HCT116 (cell line): ENCODE results near the gene LYSMD1. TPM values are rescaled to one million over a fixed set of nuclear protein-coding genes. Genes with fewer than 3 reads are reported as not detected.

ENCODE experiments used
- ATAC-seq: fragments of 200-7000 bp; cut with Tn5 transposase; 2 replicates; pipeline ENCODE4 v1.9.1; 2020; ENCODE audit warnings: mild to moderate bottlenecking, moderate library complexity
- BruUV-seq: library from RNA; stranded (reverse); fragments of 400-500 nt; replicated peaks from 2 replicates; lab custom pipeline; 2021; lab: Mats Ljungman, UMichigan
- CTCF ChIA-PET: fragments of 300-600 bp; sonication (Branson Sonifier 250); formaldehyde crosslinking; loops from one replicate; lab custom pipeline; 2021; ENCODE audit warnings: antibody characterized with exemption; lab: Charles Lee
- POLR2A ChIA-PET: fragments of 300-600, 350-600 bp; sonication (Branson Sonifier 250); formaldehyde crosslinking; loops from one replicate; lab custom pipeline; 2021; ENCODE audit warnings: antibody characterized with exemption; lab: Charles Lee
- RAD21 ChIA-PET, 2 experiments: fragments of 300-600 bp; sonication (Branson Sonifier 250); formaldehyde crosslinking; loops; one replicate each; lab custom pipeline; 2023; ENCODE audit warnings: low total read pairs in 2 of 2; ENCODE audit not compliant: uncharacterized antibody in 2 of 2, unreplicated experiment in 2 of 2, low non-redundant PET in 1 of 2; lab: Charles Lee
- DNase-seq: peaks from one replicate; pipeline ENCODE4 v3.0.0-alpha.2; 2010; ENCODE audit warnings: low read depth, low spot score
- H2AFZ ChIP-seq: fragments of 200-600 bp; shearing (Covaris generic), sonication (generic); 2 replicates; pipeline ENCODE4 v1.6.1; 2017; ENCODE audit warnings: low read depth, mixed run types, mixed read lengths, antibody characterized with exemption, low read length; ENCODE audit not compliant: poor library complexity, severe bottlenecking
- H3K27ac ChIP-seq: 2 replicates; pipeline ENCODE4 v1.5.1; 2012; ENCODE audit warnings: low read depth, low read length
- H3K27me3 ChIP-seq: fragments of 200-600 bp; sonication (generic); 2 replicates; pipeline ENCODE4 v1.6.1; 2016; ENCODE audit warnings: mixed run types, low read length, mixed read lengths; ENCODE audit not compliant: insufficient read depth
- H3K36me3 ChIP-seq, 2 experiments: fragments of 200-500 bp in 1 of 2; fragments of 200-600 bp in 1 of 2; sonication (Bioruptor generic) in 1 of 2; sonication (generic) in 1 of 2; 2 replicates each; pipeline versions ENCODE4 v1.5.1 to v1.6.1; 2014 to 2016; ENCODE audit warnings: low read length in 2 of 2, inconsistent platforms in 1 of 2, mixed read lengths in 1 of 2, mixed run types in 1 of 2; ENCODE audit not compliant: insufficient read depth in 2 of 2, control insufficient read depth in 1 of 2
- H3K4me1 ChIP-seq, 2 experiments: fragments of 200-600 bp in 1 of 2; sonication (generic) in 1 of 2; 2 replicates each; pipeline versions ENCODE4 v1.5.1 to v1.6.1; 2012 to 2017; ENCODE audit warnings: low read length in 2 of 2, inconsistent platforms in 1 of 2, mild to moderate bottlenecking in 1 of 2, mixed read lengths in 1 of 2, mixed run types in 1 of 2, moderate library complexity in 1 of 2; ENCODE audit not compliant: insufficient read depth in 2 of 2, control insufficient read depth in 1 of 2
- H3K4me2 ChIP-seq: fragments of 200-600 bp; sonication (generic); 2 replicates; pipeline ENCODE4 v1.6.1; 2017; ENCODE audit warnings: mixed run types, low read length, mixed read lengths
- H3K4me3 ChIP-seq, 2 experiments: fragments of 200-600 bp in 1 of 2; sonication (generic) in 1 of 2; replicated peaks in 1 of 2; 2 replicates each; pipeline ENCODE4 v1.5.1; 2011 to 2016; ENCODE audit warnings: low read length in 2 of 2, control low read depth in 1 of 2, low read depth in 1 of 2, mild to moderate bottlenecking in 1 of 2, mixed read lengths in 1 of 2, mixed run types in 1 of 2
- H3K79me2 ChIP-seq: fragments of 200-600 bp; sonication (generic); 2 replicates; pipeline ENCODE4 v1.6.1; 2017; ENCODE audit warnings: mild to moderate bottlenecking, mixed run types, low read length, moderate library complexity, mixed read lengths; ENCODE audit not compliant: insufficient read depth
- H3K9ac ChIP-seq: fragments of 200-600 bp; sonication (generic); 2 replicates; pipeline ENCODE4 v1.6.1; 2016; ENCODE audit warnings: low read length, mixed read lengths
- H3K9me2 ChIP-seq: fragments of 200-600 bp; sonication (generic), shearing (Covaris generic); 2 replicates; pipeline ENCODE4 v1.6.1; 2017; ENCODE audit warnings: mixed run types, mild to moderate bottlenecking, moderate library complexity; ENCODE audit not compliant: insufficient read depth
- H3K9me3 ChIP-seq, 2 experiments: fragments of 200-500 bp in 1 of 2; fragments of 200-600 bp in 1 of 2; sonication (Bioruptor generic) in 1 of 2; sonication (generic) in 1 of 2; 2 replicates each; pipeline ENCODE4 v1.6.1; 2014 to 2017; ENCODE audit warnings: low read length in 2 of 2, mixed read lengths in 2 of 2, inconsistent platforms in 1 of 2, low read depth in 1 of 2, mild to moderate bottlenecking in 1 of 2, mixed run types in 1 of 2, moderate library complexity in 1 of 2; ENCODE audit not compliant: control insufficient read depth in 1 of 2, insufficient read depth in 1 of 2
- H4K20me1 ChIP-seq: fragments of 200-600 bp; sonication (generic), shearing (Covaris generic); 2 replicates; pipeline ENCODE4 v1.6.1; 2017; ENCODE audit warnings: mixed run types, mild to moderate bottlenecking, moderate library complexity; ENCODE audit not compliant: insufficient read depth
- ATF3 ChIP-seq: IDR thresholded peaks from 2 replicates; pipeline ENCODE4 v1.6.1; 2012
- CBX3 ChIP-seq: IDR thresholded peaks from 2 replicates; pipeline ENCODE4 v1.6.1; 2012; ENCODE audit warnings: low read depth
- CEBPB ChIP-seq: IDR thresholded peaks from 2 replicates; pipeline ENCODE4 v1.6.1; 2012; ENCODE audit warnings: low read depth
- EGR1 ChIP-seq: IDR thresholded peaks from 2 replicates; pipeline ENCODE4 v1.6.1; 2012; ENCODE audit warnings: low read depth
- ELF1 ChIP-seq: IDR thresholded peaks from 2 replicates; pipeline ENCODE4 v1.6.1; 2012; ENCODE audit warnings: low read depth, borderline replicate concordance
- EZH2 ChIP-seq: fragments of 200-600 bp; sonication (generic); IDR thresholded peaks from 2 replicates; pipeline ENCODE4 v1.6.1; 2017; ENCODE audit warnings: antibody characterized with exemption, mixed run types
- JUND ChIP-seq: IDR thresholded peaks from 2 replicates; pipeline ENCODE4 v1.6.1; 2012
- POLR2AphosphoS5 ChIP-seq: IDR thresholded peaks from 2 replicates; pipeline ENCODE4 v1.6.1; 2011; ENCODE audit warnings: mild to moderate bottlenecking, low read depth, low read length, moderate library complexity
- SIN3A ChIP-seq: IDR thresholded peaks from 2 replicates; pipeline ENCODE4 v1.6.1; 2012; ENCODE audit warnings: low read depth
- YY1 ChIP-seq: IDR thresholded peaks from 2 replicates; pipeline ENCODE4 v1.6.1; 2011; ENCODE audit warnings: low read length, low read depth, moderate library complexity, mild to moderate bottlenecking; ENCODE audit not compliant: insufficient replicate concordance; ENCODE audit errors: extremely low read depth
- ZBTB33 ChIP-seq: IDR thresholded peaks from 2 replicates; pipeline ENCODE4 v1.6.1; 2011; ENCODE audit warnings: mild to moderate bottlenecking, low read length, moderate library complexity; ENCODE audit not compliant: insufficient replicate concordance; ENCODE audit errors: extremely low read depth
- intact Hi-C: fragments of 100-400 bp; cut with micrococcal nuclease; formaldehyde crosslinking; loops from 2 replicates; pipeline ENCODE4 v1.10.0; 2022
- total RNA-seq: library from RNA; stranded (reverse); gene quantifications from one replicate; pipeline ENCODE4 v1.2.1, GENCODE V29; 2021; ENCODE audit not compliant: unreplicated experiment
- TF ChIP-seq, protein P1 (sequence below): IDR thresholded peaks from 2 replicates; pipeline ENCODE4 v1.6.1; 2012; ENCODE audit warnings: low read depth
- TF ChIP-seq, protein P2 (sequence below), 3 experiments: fragments of 200-600 bp in 1 of 3; sonication (generic) in 1 of 3; IDR thresholded peaks in 2 of 3; conservative IDR thresholded peaks in 1 of 3; 2 replicates each; pipeline ENCODE4 v1.5.1; 2012 to 2017; ENCODE audit warnings: low read depth in 2 of 3, low read length in 2 of 3, antibody characterized with exemption in 1 of 3, borderline replicate concordance in 1 of 3, control low read depth in 1 of 3, mild to moderate bottlenecking in 1 of 3, mixed read lengths in 1 of 3, mixed run types in 1 of 3, moderate library complexity in 1 of 3; ENCODE audit not compliant: insufficient read depth in 1 of 3

LYSMD1 gene
- total RNA-seq, 1 experiment from 2014 or later, result 5.0 TPM

GRCh38 chr1:151187205-151187604 lies 21.5 kb upstream of the LYSMD1 start:
- H3K9me3 ChIP-seq, result no peaks in the 10 kb centered on the region
- H3K27ac ChIP-seq, result no peak overlapping the region
- no TSS peak for BruUV-seq
- H3K9me2 ChIP-seq, result no peaks in the 10 kb centered on the region
- no peaks in the 10 kb centered on the region for H4K20me1 ChIP-seq
- DNase-seq (no peak), ATAC-seq (no peak)
- no peak for TF ChIP-seq EZH2
- 0 out of 2 replicates have a peak, but pooled peaks have one; percentile 5 for TF ChIP-seq CEBPB
- H3K36me3 ChIP-seq, result peaks cover 25 to 27% of the 10 kb centered on the region in 2 experiments; a peak in 3 of 4 replicates
- ChIA-PET POLR2A (no interaction called here), RAD21 (no interaction called here), CTCF (no interaction called here)
- H3K4me3 ChIP-seq, result no peak overlapping the region
- H3K27me3 ChIP-seq, result no peaks in the 10 kb centered on the region
- H2AFZ ChIP-seq, result no peak overlapping the region
- no peak overlapping the region for H3K9ac ChIP-seq
- H3K4me1 ChIP-seq, result peaks cover 8 to 16% of the 10 kb centered on the region in 2 experiments
- no peak overlapping the region for H3K4me2 ChIP-seq
- peaks cover 43% of the 10 kb centered on the region for H3K79me2 ChIP-seq
- intact Hi-C loops, result no loop called here

- H3K27ac ChIP-seq, result no peak overlapping the region
- peaks cover 4 to 10% of the 10 kb centered on the region in 2 experiments; a peak in 3 of 4 replicates for H3K4me1 ChIP-seq
- no peak overlapping the region for H3K4me2 ChIP-seq
- ATAC-seq (no peak), DNase-seq (no peak)
- BruUV-seq, result no TSS peak
- no peaks in the 10 kb centered on the region for H3K9me2 ChIP-seq
- H3K9ac ChIP-seq, result no peak overlapping the region
- no peak overlapping the region for H2AFZ ChIP-seq
- ChIA-PET CTCF (no interaction called here), RAD21 (no interaction called here), POLR2A (no interaction called here)
- peaks cover 35 to 36% of the 10 kb centered on the region in 2 experiments; a peak in 3 of 4 replicates for H3K36me3 ChIP-seq
- no peak overlapping the region for H3K4me3 ChIP-seq
- no peaks in the 10 kb centered on the region for H3K27me3 ChIP-seq
- H4K20me1 ChIP-seq, result no peaks in the 10 kb centered on the region
- H3K79me2 ChIP-seq, result peaks cover 32% of the 10 kb centered on the region
- no peaks in the 10 kb centered on the region for H3K9me3 ChIP-seq
- intact Hi-C loops, result no loop called here
- TF ChIP-seq YY1 (no peak), POLR2AphosphoS5 (no peak), ATF3 (no peak), CBX3 (no peak), ELF1 (no peak), SIN3A (no peak), EGR1 (no peak), ZBTB33 (no peak), JUND (no peak)
- TF ChIP-seq, protein P1, sequence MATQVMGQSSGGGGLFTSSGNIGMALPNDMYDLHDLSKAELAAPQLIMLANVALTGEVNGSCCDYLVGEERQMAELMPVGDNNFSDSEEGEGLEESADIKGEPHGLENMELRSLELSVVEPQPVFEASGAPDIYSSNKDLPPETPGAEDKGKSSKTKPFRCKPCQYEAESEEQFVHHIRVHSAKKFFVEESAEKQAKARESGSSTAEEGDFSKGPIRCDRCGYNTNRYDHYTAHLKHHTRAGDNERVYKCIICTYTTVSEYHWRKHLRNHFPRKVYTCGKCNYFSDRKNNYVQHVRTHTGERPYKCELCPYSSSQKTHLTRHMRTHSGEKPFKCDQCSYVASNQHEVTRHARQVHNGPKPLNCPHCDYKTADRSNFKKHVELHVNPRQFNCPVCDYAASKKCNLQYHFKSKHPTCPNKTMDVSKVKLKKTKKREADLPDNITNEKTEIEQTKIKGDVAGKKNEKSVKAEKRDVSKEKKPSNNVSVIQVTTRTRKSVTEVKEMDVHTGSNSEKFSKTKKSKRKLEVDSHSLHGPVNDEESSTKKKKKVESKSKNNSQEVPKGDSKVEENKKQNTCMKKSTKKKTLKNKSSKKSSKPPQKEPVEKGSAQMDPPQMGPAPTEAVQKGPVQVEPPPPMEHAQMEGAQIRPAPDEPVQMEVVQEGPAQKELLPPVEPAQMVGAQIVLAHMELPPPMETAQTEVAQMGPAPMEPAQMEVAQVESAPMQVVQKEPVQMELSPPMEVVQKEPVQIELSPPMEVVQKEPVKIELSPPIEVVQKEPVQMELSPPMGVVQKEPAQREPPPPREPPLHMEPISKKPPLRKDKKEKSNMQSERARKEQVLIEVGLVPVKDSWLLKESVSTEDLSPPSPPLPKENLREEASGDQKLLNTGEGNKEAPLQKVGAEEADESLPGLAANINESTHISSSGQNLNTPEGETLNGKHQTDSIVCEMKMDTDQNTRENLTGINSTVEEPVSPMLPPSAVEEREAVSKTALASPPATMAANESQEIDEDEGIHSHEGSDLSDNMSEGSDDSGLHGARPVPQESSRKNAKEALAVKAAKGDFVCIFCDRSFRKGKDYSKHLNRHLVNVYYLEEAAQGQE, result no peak
- TF ChIP-seq, protein P2, sequence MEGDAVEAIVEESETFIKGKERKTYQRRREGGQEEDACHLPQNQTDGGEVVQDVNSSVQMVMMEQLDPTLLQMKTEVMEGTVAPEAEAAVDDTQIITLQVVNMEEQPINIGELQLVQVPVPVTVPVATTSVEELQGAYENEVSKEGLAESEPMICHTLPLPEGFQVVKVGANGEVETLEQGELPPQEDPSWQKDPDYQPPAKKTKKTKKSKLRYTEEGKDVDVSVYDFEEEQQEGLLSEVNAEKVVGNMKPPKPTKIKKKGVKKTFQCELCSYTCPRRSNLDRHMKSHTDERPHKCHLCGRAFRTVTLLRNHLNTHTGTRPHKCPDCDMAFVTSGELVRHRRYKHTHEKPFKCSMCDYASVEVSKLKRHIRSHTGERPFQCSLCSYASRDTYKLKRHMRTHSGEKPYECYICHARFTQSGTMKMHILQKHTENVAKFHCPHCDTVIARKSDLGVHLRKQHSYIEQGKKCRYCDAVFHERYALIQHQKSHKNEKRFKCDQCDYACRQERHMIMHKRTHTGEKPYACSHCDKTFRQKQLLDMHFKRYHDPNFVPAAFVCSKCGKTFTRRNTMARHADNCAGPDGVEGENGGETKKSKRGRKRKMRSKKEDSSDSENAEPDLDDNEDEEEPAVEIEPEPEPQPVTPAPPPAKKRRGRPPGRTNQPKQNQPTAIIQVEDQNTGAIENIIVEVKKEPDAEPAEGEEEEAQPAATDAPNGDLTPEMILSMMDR (IDR thresholded peaks at IDR 0.05 in 2 of 3, conservative IDR thresholded peaks at IDR 0.05 in 1 of 3; ENCODE audit: borderline replicate concordance in 1 of 3, insufficient read depth in 1 of 3, low read depth in 2 of 3, low read length in 2 of 3), result no peak
These were observed 18.5 kb upstream of the LYSMD1 start for GRCh38 chr1:151184211-151184610.
